GM23248 (cell line): ENCODE measurements around the gene SCMH1.

Source experiments
- EZH2 ChIP-seq: fragments of 200-600 bp; sonication (generic); IDR thresholded peaks from 2 replicates; pipeline ENCODE4 v1.6.1; 2018; ENCODE audit warnings: antibody characterized with exemption, mild to moderate bottlenecking; ENCODE audit not compliant: insufficient read depth, poor library complexity, severe bottlenecking
- EZH2phosphoT487 ChIP-seq: fragments of 200-600 bp; sonication (generic); IDR thresholded peaks from 2 replicates; pipeline ENCODE4 v1.6.1; 2018; ENCODE audit warnings: antibody characterized with exemption, moderate library complexity, mild to moderate bottlenecking, low read depth; ENCODE audit not compliant: insufficient read depth

GRCh38 chr1:41019353-41019745, 222.8 kb downstream of the SCMH1 start:
- TF ChIP-seq EZH2phosphoT487 (no peak), EZH2 (no peak)
